ENCODE data around the gene RNF135.

GRCh38 chr17:30957741-30958140 is 13.1 kb upstream of the RNF135 start:
- TF ChIP-seq GATA3 (IDR thresholded peaks at IDR 0.05; ENCODE audit: low read depth, low read length) (no peak), GATA2 (IDR thresholded peaks at IDR 0.05; ENCODE audit: low read depth, low read length) (no peak)

All from SH-SY5Y (cell line).